ENCODE measurements around the gene BRSK1. TPM values are rescaled to one million over a fixed set of nuclear protein-coding genes. Genes with fewer than 3 reads are reported as not detected.

The BRSK1 gene
- polyA plus RNA-seq, 6 donors from 2014 or later, result not detected

- Mint-ChIP-seq H3K9me3 (peaks cover 0 to 5% (median 2%) of the 10 kb centered on the region in 7 donors), H3K36me3 (peaks cover 20 to 34% of the 10 kb centered on the region in 2 donors), H3K27ac (no peak overlapping the region), H3K4me3 (no peak overlapping the region), H3K27me3 (no peaks in the 10 kb centered on the region), H3K4me1 (peaks cover 14 to 27% (median 18%) of the 10 kb centered on the region in 3 donors)
- DNase-seq, result no peak
- ATAC-seq (ENCODE audit: low read depth in 2 of 2), result no peak
These were observed 13.4 kb upstream of the BRSK1 start for GRCh38 chr19:55270172-55270942.

GRCh38 chr19:55272142-55272541 is 11.7 kb upstream of the BRSK1 start:
- peaks cover 14 to 25% of the 10 kb centered on the region in 2 donors for H3K36me3 Mint-ChIP-seq
- ATAC-seq (ENCODE audit: low read depth in 2 of 2) (no peak), DNase-seq (no peak)
- H3K27ac Mint-ChIP-seq, result peak overlapping the region in 1 of 6 donors; percentile 84
- H3K4me3 Mint-ChIP-seq, result peak overlapping the region in 1 of 8 donors; percentile 60
- no peaks in the 10 kb centered on the region for H3K9me3 Mint-ChIP-seq
- H3K4me1 Mint-ChIP-seq, result peaks cover 21 to 33% (median 30%) of the 10 kb centered on the region in 3 donors
- H3K27me3 Mint-ChIP-seq, result no peaks in the 10 kb centered on the region

- ATAC-seq (ENCODE audit: low read depth in 2 of 2), result no peak
- DNase-seq, result no peak
- H3K36me3 Mint-ChIP-seq, result peaks cover 12 to 25% of the 10 kb centered on the region in 2 donors
- no peaks in the 10 kb centered on the region for H3K9me3 Mint-ChIP-seq
- H3K4me3 Mint-ChIP-seq, result no peak overlapping the region
- no peaks in the 10 kb centered on the region for H3K27me3 Mint-ChIP-seq
- H3K27ac Mint-ChIP-seq, result peak overlapping the region in 1 of 6 donors; percentile 16
- H3K4me1 Mint-ChIP-seq, result peaks cover 32 to 48% (median 39%) of the 10 kb centered on the region in 3 donors
These were observed 9.7 kb upstream of the BRSK1 start for GRCh38 chr19:55273978-55274707.

- peaks cover 44 to 64% (median 47%) of the 10 kb centered on the region in 3 donors for H3K4me1 Mint-ChIP-seq
- peak overlapping the region; percentile 64 to 88 (median 80) for H3K4me3 Mint-ChIP-seq
- DNase-seq (peak; percentile 61), ATAC-seq (ENCODE audit: low read depth in 2 of 2) (peak; percentile 40 to 45)
- H3K27ac Mint-ChIP-seq, result peak overlapping the region; percentile 96 to 99 (median 97)
- H3K9me3 Mint-ChIP-seq, result no peaks in the 10 kb centered on the region
- H3K27me3 Mint-ChIP-seq, result peaks cover 0 to 4% (median 0%) of the 10 kb centered on the region in 3 donors
- peaks cover 6 to 16% of the 10 kb centered on the region in 2 donors for H3K36me3 Mint-ChIP-seq
These were observed 7.7 kb upstream of the BRSK1 start for GRCh38 chr19:55275851-55276719.

DNA sequence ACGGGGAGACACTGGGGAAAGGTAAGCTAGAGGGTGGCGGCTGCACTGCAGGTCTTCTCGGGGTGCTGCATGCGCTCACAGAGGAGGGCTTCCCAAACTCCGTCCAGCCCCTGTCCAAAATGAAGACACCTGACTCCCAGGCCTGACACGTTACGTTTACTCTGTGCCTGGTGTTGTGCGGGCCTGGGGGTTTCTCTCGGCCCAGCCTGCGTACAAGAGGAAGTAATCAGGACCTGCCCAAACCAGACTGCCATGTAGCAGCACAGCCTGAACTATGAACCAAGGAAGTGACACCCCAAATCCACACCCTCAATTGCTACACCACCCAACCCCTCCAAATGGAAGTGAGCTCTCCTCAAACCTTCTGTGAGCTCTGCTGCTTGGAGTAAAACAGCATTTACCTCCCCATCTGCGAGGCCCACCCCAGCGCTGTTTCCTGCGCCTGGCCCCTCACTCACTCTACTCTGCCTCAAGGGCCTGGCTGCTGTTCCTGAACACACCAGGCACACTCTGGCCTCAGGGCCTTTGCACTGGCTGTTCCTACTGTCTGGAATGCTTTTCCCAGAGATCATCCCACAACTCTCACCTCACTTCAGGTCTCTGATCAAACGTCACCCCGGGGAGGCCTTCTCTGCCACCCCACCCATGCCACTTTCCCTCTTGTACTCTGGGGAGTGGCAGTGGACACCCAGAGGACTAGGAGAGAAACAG is 6.9 kb upstream of the BRSK1 start:
- ATAC-seq (ENCODE audit: low read depth in 2 of 2) (peak; percentile 15 to 22), DNase-seq (peak; percentile 46)
- H3K27me3 Mint-ChIP-seq, result peaks cover 0 to 5% (median 0%) of the 10 kb centered on the region in 3 donors
- no peaks in the 10 kb centered on the region for H3K9me3 Mint-ChIP-seq
- H3K4me3 Mint-ChIP-seq, result peak overlapping the region; percentile 64 to 88 (median 80)
- H3K4me1 Mint-ChIP-seq, result peaks cover 45 to 71% (median 54%) of the 10 kb centered on the region in 3 donors
- peaks cover 5 to 13% of the 10 kb centered on the region in 2 donors for H3K36me3 Mint-ChIP-seq
- H3K27ac Mint-ChIP-seq, result peak overlapping the region; percentile 96 to 99 (median 97)

GRCh38 chr19:55277494-55277893 is 6.3 kb upstream of the BRSK1 start:
- Mint-ChIP-seq H3K4me1 (peaks cover 43 to 71% (median 54%) of the 10 kb centered on the region in 3 donors), H3K27me3 (peaks cover 0 to 5% (median 0%) of the 10 kb centered on the region in 3 donors), H3K36me3 (peaks cover 0 to 7% of the 10 kb centered on the region in 2 donors), H3K9me3 (no peaks in the 10 kb centered on the region), H3K27ac (peak overlapping the region in 4 of 6 donors; percentile 42 to 99 (median 91)), H3K4me3 (peak overlapping the region in 7 of 8 donors; percentile 10 to 100 (median 74))
- ATAC-seq (ENCODE audit: low read depth in 2 of 2) (no peak), DNase-seq (no peak)

DNA sequence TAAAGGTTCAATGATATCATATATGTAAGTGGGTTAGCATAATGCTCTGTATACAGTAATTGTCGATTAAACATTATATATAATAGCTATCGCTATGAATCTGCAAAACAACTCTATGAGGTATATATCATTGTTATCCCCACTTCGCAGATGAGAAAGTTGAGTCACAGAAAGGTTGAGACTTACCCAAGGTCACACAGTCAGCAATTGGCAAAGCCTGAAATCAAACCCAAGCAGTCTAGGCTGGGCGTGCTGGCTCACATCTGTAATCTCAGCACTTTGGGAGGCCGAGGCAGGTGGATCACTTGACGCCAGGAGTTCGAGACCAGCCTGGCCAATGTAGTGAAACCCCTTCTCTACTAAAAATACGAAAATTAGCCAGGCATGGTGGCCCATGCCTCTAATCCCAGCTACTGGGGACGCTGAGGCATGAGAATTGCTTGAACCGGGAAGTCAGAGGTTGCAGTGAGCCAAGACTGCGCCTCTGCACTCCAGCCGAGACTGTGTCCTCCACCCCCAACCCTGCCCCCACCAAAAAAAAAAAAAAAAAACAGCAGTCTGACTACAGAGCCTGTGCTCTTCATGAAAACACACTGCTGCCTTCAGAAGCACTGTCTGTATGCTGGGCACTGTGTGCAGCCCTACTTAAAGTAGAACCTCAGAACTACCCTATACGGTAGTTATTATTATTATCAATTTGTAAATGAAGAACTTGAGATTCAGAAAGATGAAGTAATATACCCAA is 5.2 kb upstream of the BRSK1 start:
- no peak for DNase-seq
- H3K4me3 Mint-ChIP-seq, result peak overlapping the region; percentile 42 to 100 (median 92)
- H3K27me3 Mint-ChIP-seq, result peaks cover 4 to 6% (median 5%) of the 10 kb centered on the region in 3 donors
- no peaks in the 10 kb centered on the region for H3K9me3 Mint-ChIP-seq
- H3K4me1 Mint-ChIP-seq, result peaks cover 50 to 77% (median 62%) of the 10 kb centered on the region in 3 donors
- H3K36me3 Mint-ChIP-seq, result peaks cover 0 to 2% of the 10 kb centered on the region in 2 donors
- no peak for ATAC-seq (ENCODE audit: low read depth in 2 of 2)
- H3K27ac Mint-ChIP-seq, result peak overlapping the region; percentile 71 to 100 (median 94)

DNA sequence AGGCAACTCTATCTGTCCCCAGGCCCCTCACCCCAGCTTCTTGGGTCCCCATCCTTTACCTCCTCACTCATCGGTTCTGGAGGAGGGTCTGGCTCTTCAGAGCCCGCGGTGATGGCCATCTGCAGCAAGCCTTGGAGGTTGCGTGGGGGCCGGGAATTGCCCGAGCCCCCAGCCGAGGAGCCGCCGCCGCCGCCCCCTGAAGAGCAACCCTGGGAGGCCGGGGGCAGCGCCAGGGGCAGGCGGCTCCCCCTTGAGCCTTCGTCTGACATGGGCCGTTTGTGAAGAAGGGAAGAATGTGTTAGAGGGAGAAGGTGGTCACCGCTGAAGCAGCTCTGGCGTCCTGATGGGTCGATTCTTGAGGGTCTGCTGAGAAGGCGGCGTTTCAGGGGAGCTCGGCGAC is 4.5 kb upstream of the BRSK1 start:
- Mint-ChIP-seq H3K4me3 (peak overlapping the region; percentile 89 to 100 (median 98)), H3K9me3 (no peaks in the 10 kb centered on the region), H3K27me3 (peaks cover 5 to 10% (median 7%) of the 10 kb centered on the region in 3 donors), H3K4me1 (peaks cover 50 to 78% (median 65%) of the 10 kb centered on the region in 3 donors), H3K27ac (peak overlapping the region; percentile 98 to 100 (median 100)), H3K36me3 (no peaks in the 10 kb centered on the region)
- DNase-seq, result no peak
- ATAC-seq (ENCODE audit: low read depth in 2 of 2), result no peak

GRCh38 chr19:55279770-55280643 is 3.8 kb upstream of the BRSK1 start, which contains the start of gene HSPBP1:
HSPBP1 (minus strand) TSS chr19:55280110; CDS start chr19:55279608, 502 bp downstream.
- Mint-ChIP-seq H3K27me3 (peaks cover 5 to 10% (median 7%) of the 10 kb centered on the region in 3 donors), H3K9me3 (no peaks in the 10 kb centered on the region), H3K36me3 (no peaks in the 10 kb centered on the region), H3K4me1 (peaks cover 50 to 74% (median 62%) of the 10 kb centered on the region in 3 donors), H3K4me3 (peak within 1 kb of the TSS; percentile 89 to 100 (median 98)), H3K27ac (peak within 1 kb of the TSS; percentile 98 to 100 (median 100))
- DNase-seq (peak; percentile 95), ATAC-seq (ENCODE audit: low read depth in 2 of 2) (peak; percentile 75 to 76)

DNA sequence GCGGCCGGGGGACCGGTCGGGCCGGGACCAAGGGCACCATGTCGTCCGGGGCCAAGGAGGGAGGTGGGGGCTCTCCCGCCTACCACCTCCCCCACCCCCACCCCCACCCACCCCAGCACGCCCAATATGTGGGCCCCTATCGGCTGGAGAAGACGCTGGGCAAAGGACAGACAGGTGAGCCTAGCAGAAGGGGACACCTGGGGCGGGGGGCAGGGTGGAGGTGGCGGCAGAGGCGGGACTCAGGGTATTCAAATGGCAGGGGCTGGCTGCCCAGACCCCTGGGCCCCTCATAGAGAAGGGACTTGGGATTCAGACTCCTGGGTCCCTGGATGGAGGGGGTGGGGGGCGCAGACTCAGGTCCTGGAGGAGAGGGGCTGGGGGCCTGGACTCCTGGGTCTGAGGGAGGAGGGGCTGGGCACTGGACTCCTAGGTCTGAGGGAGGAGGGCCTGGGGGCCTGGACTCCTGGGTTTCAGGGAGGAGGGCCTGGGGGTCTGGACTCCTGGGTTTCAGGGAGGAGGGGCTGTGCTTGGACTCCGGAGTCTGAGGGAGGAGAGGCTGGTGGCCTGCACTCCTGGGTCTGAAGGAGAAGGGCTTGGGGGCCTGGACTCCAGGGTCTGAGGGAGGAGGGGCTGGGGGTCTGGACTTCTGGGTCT is 735 bp downstream of the BRSK1 start:
- H3K4me3 Mint-ChIP-seq, result peak overlapping the region in 5 of 8 donors; percentile 9 to 76 (median 29)

More for the DNA sequence above, 735 bp downstream of the BRSK1 start:
- H3K36me3 Mint-ChIP-seq, result no peaks in the 10 kb centered on the region
- peak overlapping the region in 2 of 6 donors; percentile 42 to 47 for H3K27ac Mint-ChIP-seq
- no peaks in the 10 kb centered on the region for H3K9me3 Mint-ChIP-seq
- H3K4me1 Mint-ChIP-seq, result peaks cover 30 to 34% (median 32%) of the 10 kb centered on the region in 3 donors
- ATAC-seq (ENCODE audit: low read depth in 2 of 2), result no peak
- no peak for DNase-seq
- H3K27me3 Mint-ChIP-seq, result peaks cover 5 to 10% (median 7%) of the 10 kb centered on the region in 3 donors
